ENCODE measurements around the gene TRAF3. TPM values are rescaled to one million over a fixed set of nuclear protein-coding genes. Genes with fewer than 3 reads are reported as not detected.

TRAF3 gene
- total RNA-seq, 4 donors from 2014 or later = 5.5 to 14.7 (median 6.9) TPM

DNA sequence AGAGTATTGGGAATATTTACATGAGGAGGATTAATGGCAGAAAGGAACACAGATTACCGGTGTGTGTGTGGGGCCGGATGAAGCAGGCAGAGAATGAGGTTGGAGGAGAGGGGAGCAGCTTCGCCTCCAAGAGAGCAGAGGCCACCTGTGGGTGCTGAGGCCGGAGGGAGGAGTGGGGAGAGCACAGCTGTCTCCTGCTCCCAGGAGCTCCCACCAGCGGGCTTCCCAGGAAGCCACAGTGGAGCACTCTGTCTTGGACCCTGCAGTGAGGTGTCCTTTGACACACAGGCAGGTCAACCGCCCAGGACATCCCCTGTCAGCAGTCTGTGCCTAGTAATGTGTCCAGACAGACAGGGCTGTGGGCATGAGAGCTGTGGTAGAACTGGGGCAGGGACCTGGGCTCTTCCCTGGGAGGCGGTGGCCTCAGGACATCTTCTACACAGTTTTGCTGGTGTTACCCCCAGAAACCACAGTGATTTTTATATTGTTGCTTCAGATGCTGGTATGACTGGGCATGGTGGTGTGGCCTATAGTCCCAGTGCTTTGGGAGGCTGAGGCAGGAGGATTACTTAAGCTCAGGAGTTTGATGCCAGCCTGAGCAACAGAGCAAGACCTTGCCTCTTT, 126.8 kb downstream of the TRAF3 start:
- DNase-seq (no peak), ATAC-seq (no peak)
- in situ Hi-C loops (cut with MboI; ENCODE audit: low sequenced_read_pairs in 4 of 4) (loop anchor here in 2 of 4 donors (25.0 kb wide), 1 partner anchor 217 kb away; no protein-coding TSS in a partner anchor), intact Hi-C loops (cut with DNase I; ENCODE audit: low total_unique reads) (no loop called here)
- H3K4me1 ChIP-seq = no peaks in the 10 kb centered on the region
- no peak overlapping the region for H3K27ac ChIP-seq
- no peaks in the 10 kb centered on the region for H3K27me3 ChIP-seq
- H3K9me3 ChIP-seq = no peaks in the 10 kb centered on the region
- no peak overlapping the region for H3K4me3 ChIP-seq
- TF ChIP-seq, protein P1, sequence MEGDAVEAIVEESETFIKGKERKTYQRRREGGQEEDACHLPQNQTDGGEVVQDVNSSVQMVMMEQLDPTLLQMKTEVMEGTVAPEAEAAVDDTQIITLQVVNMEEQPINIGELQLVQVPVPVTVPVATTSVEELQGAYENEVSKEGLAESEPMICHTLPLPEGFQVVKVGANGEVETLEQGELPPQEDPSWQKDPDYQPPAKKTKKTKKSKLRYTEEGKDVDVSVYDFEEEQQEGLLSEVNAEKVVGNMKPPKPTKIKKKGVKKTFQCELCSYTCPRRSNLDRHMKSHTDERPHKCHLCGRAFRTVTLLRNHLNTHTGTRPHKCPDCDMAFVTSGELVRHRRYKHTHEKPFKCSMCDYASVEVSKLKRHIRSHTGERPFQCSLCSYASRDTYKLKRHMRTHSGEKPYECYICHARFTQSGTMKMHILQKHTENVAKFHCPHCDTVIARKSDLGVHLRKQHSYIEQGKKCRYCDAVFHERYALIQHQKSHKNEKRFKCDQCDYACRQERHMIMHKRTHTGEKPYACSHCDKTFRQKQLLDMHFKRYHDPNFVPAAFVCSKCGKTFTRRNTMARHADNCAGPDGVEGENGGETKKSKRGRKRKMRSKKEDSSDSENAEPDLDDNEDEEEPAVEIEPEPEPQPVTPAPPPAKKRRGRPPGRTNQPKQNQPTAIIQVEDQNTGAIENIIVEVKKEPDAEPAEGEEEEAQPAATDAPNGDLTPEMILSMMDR (IDR thresholded peaks at IDR 0.05 in 4 of 5, conservative IDR thresholded peaks at IDR 0.05 in 1 of 5) = no peak
- TF ChIP-seq POLR2A (IDR thresholded peaks at IDR 0.05) = no peak
- H3K36me3 ChIP-seq = peaks cover 0 to 5% of the 10 kb centered on the region in 2 donors

DNA sequence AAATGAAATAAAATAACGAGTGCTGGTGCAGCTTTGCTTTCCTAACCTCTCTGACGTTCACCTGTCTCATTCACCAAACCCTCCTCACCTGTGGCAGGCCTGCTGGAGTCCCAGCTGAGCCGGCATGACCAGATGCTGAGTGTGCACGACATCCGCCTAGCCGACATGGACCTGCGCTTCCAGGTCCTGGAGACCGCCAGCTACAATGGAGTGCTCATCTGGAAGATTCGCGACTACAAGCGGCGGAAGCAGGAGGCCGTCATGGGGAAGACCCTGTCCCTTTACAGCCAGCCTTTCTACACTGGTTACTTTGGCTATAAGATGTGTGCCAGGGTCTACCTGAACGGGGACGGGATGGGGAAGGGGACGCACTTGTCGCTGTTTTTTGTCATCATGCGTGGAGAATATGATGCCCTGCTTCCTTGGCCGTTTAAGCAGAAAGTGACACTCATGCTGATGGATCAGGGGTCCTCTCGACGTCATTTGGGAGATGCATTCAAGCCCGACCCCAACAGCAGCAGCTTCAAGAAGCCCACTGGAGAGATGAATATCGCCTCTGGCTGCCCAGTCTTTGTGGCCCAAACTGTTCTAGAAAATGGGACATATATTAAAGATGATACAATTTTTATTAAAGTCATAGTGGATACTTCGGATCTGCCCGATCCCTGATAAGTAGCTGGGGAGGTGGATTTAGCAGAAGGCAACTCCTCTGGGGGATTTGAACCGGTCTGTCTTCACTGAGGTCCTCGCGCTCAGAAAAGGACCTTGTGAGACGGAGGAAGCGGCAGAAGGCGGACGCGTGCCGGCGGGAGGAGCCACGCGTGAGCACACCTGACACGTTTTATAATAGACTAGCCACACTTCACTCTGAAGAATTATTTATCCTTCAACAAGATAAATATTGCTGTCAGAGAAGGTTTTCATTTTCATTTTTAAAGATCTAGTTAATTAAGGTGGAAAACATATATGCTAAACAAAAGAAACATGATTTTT, 128.2 kb downstream of the TRAF3 start:
- peaks cover 0 to 5% of the 10 kb centered on the region in 2 donors for H3K36me3 ChIP-seq
- no peaks in the 10 kb centered on the region for H3K9me3 ChIP-seq
- intact Hi-C loops (cut with DNase I; ENCODE audit: low total_unique reads) (no loop called here), in situ Hi-C loops (cut with MboI; ENCODE audit: low sequenced_read_pairs in 4 of 4) (loop anchor here in 2 of 4 donors (25.0 kb wide), 1 partner anchor 218 kb away; no protein-coding TSS in a partner anchor)
- H3K4me3 ChIP-seq = no peak overlapping the region
- no peak for ATAC-seq
- DNase-seq = no peak
- no peaks in the 10 kb centered on the region for H3K27me3 ChIP-seq
- TF ChIP-seq, protein P1 (IDR thresholded peaks at IDR 0.05 in 4 of 5, conservative IDR thresholded peaks at IDR 0.05 in 1 of 5) = no peak
- TF ChIP-seq POLR2A (IDR thresholded peaks at IDR 0.05) = no peak
- H3K27ac ChIP-seq = no peak overlapping the region
- no peaks in the 10 kb centered on the region for H3K4me1 ChIP-seq

DNA sequence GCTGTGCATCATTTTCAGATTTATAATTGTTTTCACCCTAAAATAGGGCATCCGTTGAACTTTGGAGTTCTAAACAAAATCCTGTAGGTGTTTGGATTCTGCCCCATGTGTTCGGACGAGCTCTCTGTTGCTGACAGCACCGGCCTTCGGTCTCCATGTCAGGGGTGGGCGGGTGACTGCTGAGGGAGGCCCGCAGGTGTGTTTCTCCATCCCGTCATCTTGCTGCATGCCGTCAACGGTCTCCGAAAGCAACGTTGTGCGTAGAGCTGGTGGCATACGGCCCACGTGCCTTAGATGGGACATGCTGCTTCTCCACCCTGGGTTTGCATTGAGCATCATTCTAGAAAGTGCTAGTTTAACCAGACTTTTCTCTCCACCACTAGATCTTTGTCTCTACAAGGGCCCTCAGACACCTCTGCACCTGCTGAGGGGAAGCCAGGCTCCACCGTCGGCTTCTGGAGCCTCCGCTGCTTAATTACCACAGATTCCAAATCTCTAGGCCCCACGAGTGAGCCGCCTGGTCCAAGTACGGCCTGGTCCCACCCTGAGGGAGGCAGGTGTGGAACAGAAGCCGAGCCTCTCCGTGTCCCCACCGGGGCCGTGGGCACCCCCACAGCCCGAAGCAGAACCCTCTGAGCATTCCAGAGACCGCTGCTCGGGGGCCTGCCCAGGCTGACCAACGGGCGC, 129.5 kb downstream of the TRAF3 start:
- Histone ChIP-seq H3K4me3 (no peak overlapping the region), H3K27me3 (no peaks in the 10 kb centered on the region), H3K9me3 (no peaks in the 10 kb centered on the region), H3K27ac (no peak overlapping the region), H3K36me3 (peaks cover 0 to 5% of the 10 kb centered on the region in 2 donors), H3K4me1 (no peaks in the 10 kb centered on the region)
- in situ Hi-C loops (cut with MboI; ENCODE audit: low sequenced_read_pairs in 4 of 4) = loop anchor here in 2 of 4 donors (25.0 kb wide), 1 partner anchor 219 kb away; no protein-coding TSS in a partner anchor
- TF ChIP-seq, protein P1 (IDR thresholded peaks at IDR 0.05 in 4 of 5, conservative IDR thresholded peaks at IDR 0.05 in 1 of 5) = no peak
- TF ChIP-seq POLR2A (IDR thresholded peaks at IDR 0.05) = no peak
- intact Hi-C loops (cut with DNase I; ENCODE audit: low total_unique reads) = no loop called here
- ATAC-seq (no peak), DNase-seq (no peak)

DNA sequence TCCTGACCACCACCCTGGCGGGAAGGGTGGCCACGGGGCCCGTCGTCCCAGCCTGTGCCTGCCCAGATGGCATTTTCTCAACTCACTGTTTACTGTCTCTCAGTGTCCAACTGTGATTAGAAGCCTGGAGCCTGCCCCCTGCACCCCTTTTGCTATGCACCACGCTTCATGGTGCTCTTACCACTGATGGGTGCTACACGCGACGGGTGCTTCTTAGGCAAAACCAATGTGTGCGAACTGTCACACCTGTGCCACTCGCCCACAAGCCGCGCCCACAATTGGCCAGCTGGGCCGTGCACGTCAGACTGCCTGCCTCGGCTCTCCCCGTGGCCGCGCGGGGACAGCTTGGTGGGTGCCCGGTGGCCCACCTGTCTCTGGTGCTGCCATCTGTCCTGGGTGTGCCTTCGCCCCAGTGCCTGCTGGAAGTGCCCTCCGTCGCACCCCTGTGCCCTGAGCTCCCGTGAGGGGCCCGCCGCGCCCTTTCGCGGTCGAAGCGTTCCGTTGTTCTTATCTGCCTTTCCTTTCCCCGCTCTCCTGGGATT, 130.1 kb downstream of the TRAF3 start:
- no peaks in the 10 kb centered on the region for H3K27me3 ChIP-seq
- TF ChIP-seq POLR2A (IDR thresholded peaks at IDR 0.05) = no peak
- TF ChIP-seq, protein P1 (IDR thresholded peaks at IDR 0.05 in 4 of 5, conservative IDR thresholded peaks at IDR 0.05 in 1 of 5) = no peak
- intact Hi-C loops (cut with DNase I; ENCODE audit: low total_unique reads) = no loop called here
- ATAC-seq (no peak), DNase-seq (no peak)
- in situ Hi-C loops (cut with MboI; ENCODE audit: low sequenced_read_pairs in 4 of 4) = loop anchor here in 2 of 4 donors (25.0 kb wide), 1 partner anchor 220 kb away; no protein-coding TSS in a partner anchor
- H3K9me3 ChIP-seq = no peaks in the 10 kb centered on the region
- H3K4me3 ChIP-seq = no peak overlapping the region
- H3K36me3 ChIP-seq = peaks cover 0 to 5% of the 10 kb centered on the region in 2 donors
- no peak overlapping the region for H3K27ac ChIP-seq
- H3K4me1 ChIP-seq = no peaks in the 10 kb centered on the region
